ENCODE data around the gene ZAP70. TPM values are rescaled to one million over a fixed set of nuclear protein-coding genes. Genes with fewer than 3 reads are reported as not detected.

ZAP70 gene
- total RNA-seq, 2 experiments from 2014 or later, result 283 TPM

GRCh38 chr2:97764559-97765263, 51.3 kb downstream of the ZAP70 start:
- Mint-ChIP-seq H3K27me3 (no peaks in the 10 kb centered on the region), H3K4me1 (peaks cover 36% of the 10 kb centered on the region), H3K4me3 (no peak overlapping the region), H3K9me3 (no peaks in the 10 kb centered on the region), H3K36me3 (ENCODE audit: low read depth) (peaks cover 36% of the 10 kb centered on the region), H3K27ac (no peak overlapping the region)
- CTCF ChIA-PET, result no interaction called here
- POLR2A ChIA-PET, result interaction anchor here (1.9 kb wide), 1 partner anchor 13 kb away, joined by 4 read pairs; no protein-coding TSS in a partner anchor
- DNase-seq, result no peak

DNA sequence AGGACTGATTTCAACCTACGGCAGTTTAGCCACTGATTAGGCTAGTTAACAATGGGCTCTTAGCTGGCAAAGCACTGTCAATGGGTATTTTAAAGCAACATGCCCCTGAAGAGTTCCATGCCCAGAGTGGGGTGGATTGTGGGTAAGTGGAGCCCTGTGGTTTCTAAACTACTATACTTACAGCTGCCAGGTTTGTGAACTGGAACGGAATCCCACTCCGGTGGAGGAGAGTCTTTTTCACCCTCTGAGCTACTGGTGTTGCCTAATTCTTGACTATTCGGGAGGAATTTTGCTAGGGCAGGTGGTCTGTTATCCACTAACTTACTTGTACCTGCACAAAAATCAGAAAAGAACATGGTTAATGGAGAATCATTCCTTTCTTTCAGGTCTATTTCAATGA, 52.6 kb downstream of the ZAP70 start:
- H3K9me3 Mint-ChIP-seq, result no peaks in the 10 kb centered on the region
- CTCF ChIA-PET, result interaction anchor here (1.2 to 2.6 kb wide), 3 partner anchors 25 to 68 kb away, joined by 3 to 12 read pairs (median 5); no protein-coding TSS in a partner anchor
- no peaks in the 10 kb centered on the region for H3K27me3 Mint-ChIP-seq
- H3K4me1 Mint-ChIP-seq, result peaks cover 24% of the 10 kb centered on the region
- POLR2A ChIA-PET, result interaction anchor here (1.9 kb wide), 1 partner anchor 12 kb away, joined by 4 read pairs; no protein-coding TSS in a partner anchor
- DNase-seq, result no peak
- peaks cover 25% of the 10 kb centered on the region for H3K36me3 Mint-ChIP-seq (ENCODE audit: low read depth)
- H3K27ac Mint-ChIP-seq, result no peak overlapping the region
- H3K4me3 Mint-ChIP-seq, result no peak overlapping the region

DNA sequence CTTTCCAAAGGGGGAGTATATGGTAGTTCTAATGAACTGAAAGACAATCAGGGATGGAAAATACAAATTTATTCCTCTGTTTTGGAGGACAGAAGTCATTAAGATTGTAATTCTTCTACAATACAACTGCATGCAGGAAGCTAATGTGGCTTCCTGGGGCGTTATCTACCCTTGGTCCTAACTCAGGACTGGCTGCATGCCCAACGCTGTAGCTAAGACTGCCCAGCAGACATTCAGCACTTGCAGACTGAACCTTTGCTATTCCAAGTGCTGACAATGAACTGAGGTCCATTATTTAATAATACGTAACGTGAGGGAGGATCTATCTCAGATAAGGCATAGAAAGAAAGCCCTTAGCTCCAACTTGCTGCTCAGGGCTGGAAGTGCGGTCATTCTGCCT, 53.2 kb downstream of the ZAP70 start:
- peaks cover 23% of the 10 kb centered on the region for H3K36me3 Mint-ChIP-seq (ENCODE audit: low read depth)
- peaks cover 18% of the 10 kb centered on the region for H3K4me1 Mint-ChIP-seq
- no peaks in the 10 kb centered on the region for H3K9me3 Mint-ChIP-seq
- no peaks in the 10 kb centered on the region for H3K27me3 Mint-ChIP-seq
- DNase-seq, result no peak
- H3K27ac Mint-ChIP-seq, result no peak overlapping the region
- POLR2A ChIA-PET, result interaction anchor here (1.9 kb wide), 1 partner anchor 11 kb away, joined by 4 read pairs; no protein-coding TSS in a partner anchor
- H3K4me3 Mint-ChIP-seq, result no peak overlapping the region
- CTCF ChIA-PET, result interaction anchor here (1.2 to 2.6 kb wide), 5 partner anchors 19 to 69 kb away, joined by 3 to 12 read pairs (median 5); partner anchors contain the start of gene ZAP70

- CTCF ChIA-PET, result interaction anchor here (2.7 kb wide), 1 partner anchor 60 kb away, joined by 11 read pairs; no protein-coding TSS in a partner anchor
- Mint-ChIP-seq H3K27me3 (no peaks in the 10 kb centered on the region), H3K36me3 (ENCODE audit: low read depth) (peaks cover 12% of the 10 kb centered on the region), H3K27ac (no peak overlapping the region), H3K4me1 (peaks cover 5% of the 10 kb centered on the region), H3K4me3 (no peak overlapping the region), H3K9me3 (no peaks in the 10 kb centered on the region)
- DNase-seq, result no peak
- POLR2A ChIA-PET, result no interaction called here
Measured at GRCh38 chr2:97769308-97769707, 55.9 kb downstream of the ZAP70 start.

DNA sequence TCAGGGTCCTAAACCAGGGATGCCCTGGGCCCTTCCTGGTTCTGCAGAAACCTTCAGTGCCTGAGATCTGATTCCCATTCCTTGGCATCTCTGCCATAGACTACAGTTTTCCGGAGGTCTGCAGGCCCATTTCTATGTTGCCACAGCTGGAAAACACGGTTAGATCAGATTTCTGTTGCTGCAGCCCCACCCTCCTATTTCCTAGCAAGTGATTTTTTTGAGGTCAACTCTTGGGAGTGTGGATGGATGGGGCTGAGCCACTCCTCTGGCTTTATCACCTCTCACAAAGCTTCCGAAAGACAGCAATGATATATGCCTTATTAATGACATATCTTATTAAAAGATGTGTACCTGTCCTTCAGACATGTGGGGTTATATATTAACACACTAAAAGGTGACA, 56.3 kb downstream of the ZAP70 start:
- no peak for DNase-seq
- H3K4me3 Mint-ChIP-seq, result no peak overlapping the region
- H3K27ac Mint-ChIP-seq, result no peak overlapping the region
- H3K4me1 Mint-ChIP-seq, result peaks cover 8% of the 10 kb centered on the region
- H3K9me3 Mint-ChIP-seq, result no peaks in the 10 kb centered on the region
- H3K27me3 Mint-ChIP-seq, result no peaks in the 10 kb centered on the region
- peaks cover 16% of the 10 kb centered on the region for H3K36me3 Mint-ChIP-seq (ENCODE audit: low read depth)
- POLR2A ChIA-PET, result no interaction called here
- CTCF ChIA-PET, result interaction anchor here (2.7 kb wide), 1 partner anchor 60 kb away, joined by 11 read pairs; no protein-coding TSS in a partner anchor

- CTCF ChIA-PET, result interaction anchor here (2.7 kb wide), 1 partner anchor 61 kb away, joined by 11 read pairs; no protein-coding TSS in a partner anchor
- Mint-ChIP-seq H3K27me3 (no peaks in the 10 kb centered on the region), H3K9me3 (no peaks in the 10 kb centered on the region), H3K4me1 (peaks cover 8% of the 10 kb centered on the region), H3K4me3 (no peak overlapping the region), H3K36me3 (ENCODE audit: low read depth) (peaks cover 14% of the 10 kb centered on the region), H3K27ac (no peak overlapping the region)
- POLR2A ChIA-PET, result no interaction called here
- no peak for DNase-seq
Measured at GRCh38 chr2:97770445-97770844, 57.1 kb downstream of the ZAP70 start.

DNA sequence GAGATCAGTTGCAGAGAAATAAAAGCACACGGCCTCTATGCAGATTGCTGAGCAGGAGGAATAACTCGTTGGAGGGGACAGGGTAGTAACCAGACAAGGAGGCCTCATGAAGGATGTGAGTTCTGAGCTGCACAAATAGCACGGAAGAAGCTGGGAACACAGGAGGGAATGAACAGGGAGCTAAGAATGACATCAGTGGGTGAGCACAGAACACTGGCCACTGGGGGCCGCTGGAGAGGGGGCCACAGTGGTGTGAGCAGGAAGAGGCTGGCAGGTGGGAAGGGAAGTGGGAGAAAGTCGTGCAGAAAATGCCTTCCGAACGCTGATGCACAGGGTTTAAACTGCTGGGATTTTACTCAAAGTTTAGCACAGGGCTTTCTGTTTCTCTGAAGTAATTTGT, 61.0 kb downstream of the ZAP70 start:
- CTCF ChIA-PET, result interaction anchor here (0.6 to 1.4 kb wide), 7 partner anchors 12 to 611 kb away, joined by 3 read pairs; no protein-coding TSS in a partner anchor
- H3K9me3 Mint-ChIP-seq, result no peaks in the 10 kb centered on the region
- no peaks in the 10 kb centered on the region for H3K27me3 Mint-ChIP-seq
- POLR2A ChIA-PET, result interaction anchor here (0.7 kb wide), 1 partner anchor 61 kb away, joined by 4 read pairs; the partner anchor contains the start of gene ZAP70
- H3K4me1 Mint-ChIP-seq, result peaks cover 5% of the 10 kb centered on the region
- H3K4me3 Mint-ChIP-seq, result no peak overlapping the region
- peaks cover 21% of the 10 kb centered on the region for H3K36me3 Mint-ChIP-seq (ENCODE audit: low read depth)
- no peak overlapping the region for H3K27ac Mint-ChIP-seq
- no peak for DNase-seq

- H3K27me3 Mint-ChIP-seq, result no peaks in the 10 kb centered on the region
- ChIA-PET POLR2A (interaction anchor here (1.3 kb wide), 1 partner anchor 20 kb away, joined by 3 read pairs; no protein-coding TSS in a partner anchor), CTCF (interaction anchor here (1.0 to 1.5 kb wide), 2 partner anchors 20 to 66 kb away, joined by 3 to 5 read pairs; no protein-coding TSS in a partner anchor)
- peaks cover 21% of the 10 kb centered on the region for H3K36me3 Mint-ChIP-seq (ENCODE audit: low read depth)
- DNase-seq, result no peak
- no peaks in the 10 kb centered on the region for H3K9me3 Mint-ChIP-seq
- H3K27ac Mint-ChIP-seq, result no peak overlapping the region
- no peak overlapping the region for H3K4me3 Mint-ChIP-seq
- H3K4me1 Mint-ChIP-seq, result peaks cover 5% of the 10 kb centered on the region
Measured at GRCh38 chr2:97775074-97775473, 61.7 kb downstream of the ZAP70 start.

GRCh38 chr2:97779141-97779540, 65.8 kb downstream of the ZAP70 start:
- no peaks in the 10 kb centered on the region for H3K9me3 Mint-ChIP-seq
- ChIA-PET CTCF (no interaction called here), POLR2A (no interaction called here)
- H3K27me3 Mint-ChIP-seq, result no peaks in the 10 kb centered on the region
- peaks cover 21% of the 10 kb centered on the region for H3K36me3 Mint-ChIP-seq (ENCODE audit: low read depth)
- no peak overlapping the region for H3K4me3 Mint-ChIP-seq
- peaks cover 5% of the 10 kb centered on the region for H3K4me1 Mint-ChIP-seq
- DNase-seq, result no peak
- H3K27ac Mint-ChIP-seq, result no peak overlapping the region

DNA sequence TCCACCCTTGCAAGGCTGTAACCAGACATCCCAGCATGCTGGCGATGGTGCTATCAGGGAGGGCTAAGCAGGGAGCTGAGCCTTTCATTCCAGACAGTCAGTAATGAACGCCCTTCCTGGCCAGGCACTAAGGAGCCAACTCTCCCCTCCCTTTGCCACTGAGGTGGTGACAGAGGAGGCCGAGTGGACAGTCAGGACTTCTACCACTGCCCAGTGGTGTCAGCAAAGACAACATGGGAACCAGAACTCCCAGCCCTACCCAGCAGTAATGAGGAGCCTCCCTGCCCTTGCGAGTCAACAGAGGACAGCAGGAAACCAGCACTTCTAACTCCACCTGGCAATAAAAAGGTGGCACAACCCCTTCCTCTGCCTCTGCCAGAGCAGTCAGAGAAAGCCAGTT, 68.6 kb downstream of the ZAP70 start:
- ChIA-PET CTCF (no interaction called here), POLR2A (no interaction called here)
- H3K27ac Mint-ChIP-seq, result no peak overlapping the region
- H3K4me3 Mint-ChIP-seq, result no peak overlapping the region
- H3K9me3 Mint-ChIP-seq, result no peaks in the 10 kb centered on the region
- no peaks in the 10 kb centered on the region for H3K27me3 Mint-ChIP-seq
- H3K36me3 Mint-ChIP-seq (ENCODE audit: low read depth), result peaks cover 7% of the 10 kb centered on the region
- H3K4me1 Mint-ChIP-seq, result no peaks in the 10 kb centered on the region
- DNase-seq, result no peak

DNA sequence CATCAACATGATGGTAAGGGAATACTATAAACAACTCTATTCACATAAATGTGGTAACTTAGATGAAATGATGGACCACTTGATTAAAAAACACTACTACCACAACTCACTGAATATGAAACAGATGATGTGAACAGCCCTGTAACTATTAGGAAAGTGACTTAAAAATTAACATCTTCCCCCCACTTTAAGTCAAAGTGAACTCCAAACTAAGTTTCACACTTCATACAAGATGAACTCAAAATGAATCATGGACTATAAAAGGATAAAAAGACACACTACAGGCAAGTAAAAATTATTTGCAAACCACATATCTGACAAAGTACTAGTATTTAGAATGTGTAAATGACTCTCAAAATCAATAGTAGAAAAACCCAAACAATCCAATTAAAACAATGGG, 71.6 kb downstream of the ZAP70 start:
- Mint-ChIP-seq H3K4me1 (no peaks in the 10 kb centered on the region), H3K36me3 (ENCODE audit: low read depth) (peaks cover 2% of the 10 kb centered on the region), H3K27me3 (no peaks in the 10 kb centered on the region), H3K9me3 (no peaks in the 10 kb centered on the region), H3K27ac (no peak overlapping the region), H3K4me3 (no peak overlapping the region)
- DNase-seq, result no peak
- ChIA-PET POLR2A (no interaction called here), CTCF (no interaction called here)

- POLR2A ChIA-PET, result no interaction called here
- H3K9me3 Mint-ChIP-seq, result no peaks in the 10 kb centered on the region
- no peaks in the 10 kb centered on the region for H3K4me1 Mint-ChIP-seq
- H3K27me3 Mint-ChIP-seq, result no peaks in the 10 kb centered on the region
- H3K27ac Mint-ChIP-seq, result no peak overlapping the region
- H3K36me3 Mint-ChIP-seq (ENCODE audit: low read depth), result peaks cover 2% of the 10 kb centered on the region
- no peak for DNase-seq
- H3K4me3 Mint-ChIP-seq, result no peak overlapping the region
- CTCF ChIA-PET, result no interaction called here
Measured at GRCh38 chr2:97785818-97786217, 72.4 kb downstream of the ZAP70 start.

- no peak for DNase-seq
- no peak overlapping the region for H3K27ac Mint-ChIP-seq
- H3K9me3 Mint-ChIP-seq, result no peaks in the 10 kb centered on the region
- H3K27me3 Mint-ChIP-seq, result no peaks in the 10 kb centered on the region
- peaks cover 18% of the 10 kb centered on the region for H3K36me3 Mint-ChIP-seq (ENCODE audit: low read depth)
- ChIA-PET CTCF (interaction anchor here (1.4 kb wide), 1 partner anchor 18 kb away, joined by 3 read pairs; no protein-coding TSS in a partner anchor), POLR2A (no interaction called here)
- H3K4me1 Mint-ChIP-seq, result no peaks in the 10 kb centered on the region
- no peak overlapping the region for H3K4me3 Mint-ChIP-seq
Measured at GRCh38 chr2:97788986-97789644, 75.7 kb downstream of the ZAP70 start.
